Testis (tissue), 3 donors: ENCODE measurements around the gene KNG1. TPM values are rescaled to one million over a fixed set of nuclear protein-coding genes. Genes with fewer than 3 reads are reported as not detected.

ENCODE experiments used
- DNase-seq: peaks from one replicate; pipeline ENCODE4 v3.0.0-alpha.2; 2019
- H3K27ac ChIP-seq, 2 donors: fragments of 200-600 bp; sonication (generic); one replicate each; pipeline ENCODE4 v1.5.1; 2019
- H3K27me3 ChIP-seq: fragments of 200-600 bp; sonication (generic); one replicate; pipeline ENCODE4 v1.5.1; 2019
- H3K36me3 ChIP-seq: fragments of 200-600 bp; sonication (generic); one replicate; pipeline ENCODE4 v1.5.1; 2017; ENCODE audit warnings: low read depth; ENCODE audit errors: missing control alignments
- H3K4me1 ChIP-seq: fragments of 200-600 bp; sonication (generic); one replicate; pipeline ENCODE4 v1.5.1; 2019
- H3K4me3 ChIP-seq, 2 donors: fragments of 200-600 bp; sonication (generic); one replicate each; pipeline ENCODE4 v1.5.1; 2017 to 2019
- H3K9me3 ChIP-seq: fragments of 200-600 bp; sonication (generic); one replicate; pipeline ENCODE4 v1.5.1; 2017
- CTCF ChIP-seq, 3 experiments: fragments of 450-650 bp in 2 of 3; fragments of 200-600 bp in 1 of 3; sonication (generic) in 1 of 3; IDR thresholded peaks; one replicate each; pipeline ENCODE4 v1.5.1; 2016 to 2019; ENCODE audit warnings: antibody characterized with exemption in 3 of 3, mild to moderate bottlenecking in 2 of 3, moderate library complexity in 1 of 3
- POLR2A ChIP-seq: fragments of 450-650 bp; IDR thresholded peaks from one replicate; pipeline ENCODE4 v1.6.1; 2017; ENCODE audit warnings: antibody characterized with exemption, mild to moderate bottlenecking, moderate library complexity
- WGBS, 2 donors: methylation state at CpG; one replicate each; pipeline ENCODE4 v1.1.5; 2018; 5-methylcytosine and 5-hydroxymethylcytosine counted together
- intact Hi-C: fragments of 100-400 bp; cut with DNase I; formaldehyde crosslinking; loops from one replicate; pipeline ENCODE4 v1.15.1; 2023; ENCODE audit warnings: low total_unique reads
- polyA plus RNA-seq: library from polyadenylated mRNA; stranded (reverse); fragments of 350-450 nt; fragmentation: Illumina TruSeq; extraction: RNeasy Lipid Tissue Mini Kit (QIAGEN cat#74804); gene quantifications from one replicate; pipeline ENCODE4 v1.2.3, GENCODE V29; 2014; ENCODE audit warnings: low read depth, low replicate concordance; ENCODE audit not compliant: insufficient read depth
- total RNA-seq, 2 donors: library from RNA; depleted of rRNA; stranded (reverse); fragments of >200 nt; gene quantifications; one replicate each; pipeline ENCODE4 v1.2.3, GENCODE V29; 2016

KNG1 gene
- total and polyA plus RNA-seq, 3 donors from 2014 or later, result 0.31 to 0.43 (median 0.34) TPM

DNA sequence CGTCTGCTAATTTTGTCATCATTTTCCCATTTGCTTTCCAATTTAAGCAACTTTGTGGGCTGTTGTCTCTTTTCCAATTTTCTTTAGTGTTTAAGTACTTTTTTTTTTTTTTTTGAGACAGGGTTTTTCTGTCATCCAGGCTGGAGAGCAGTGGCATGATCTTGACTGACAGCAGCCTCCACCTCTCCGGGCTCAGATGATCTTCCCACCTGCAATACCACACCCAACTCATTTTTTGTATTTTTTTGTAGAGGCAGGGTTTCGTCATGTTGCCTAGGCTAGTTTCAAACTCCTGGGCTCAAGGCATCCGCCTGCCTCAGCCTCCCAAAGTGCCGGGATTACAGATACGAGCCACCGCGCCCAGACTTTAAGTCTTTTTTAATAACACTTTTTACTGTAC lies 40.1 kb downstream of the KNG1 start:
- no peak for DNase-seq
- TF ChIP-seq CTCF (IDR thresholded peaks at IDR 0.05) (no peak), POLR2A (no peak)
- Histone ChIP-seq H3K4me1 (no peaks in the 10 kb centered on the region), H3K4me3 (no peak overlapping the region), H3K36me3 (no peaks in the 10 kb centered on the region), H3K27ac (no peak overlapping the region), H3K9me3 (no peaks in the 10 kb centered on the region), H3K27me3 (no peaks in the 10 kb centered on the region)
- WGBS, 2 donors, result 87 to 89% methylated on average over 8 of the region's 8 CpGs
- intact Hi-C loops, result no loop called here

DNA sequence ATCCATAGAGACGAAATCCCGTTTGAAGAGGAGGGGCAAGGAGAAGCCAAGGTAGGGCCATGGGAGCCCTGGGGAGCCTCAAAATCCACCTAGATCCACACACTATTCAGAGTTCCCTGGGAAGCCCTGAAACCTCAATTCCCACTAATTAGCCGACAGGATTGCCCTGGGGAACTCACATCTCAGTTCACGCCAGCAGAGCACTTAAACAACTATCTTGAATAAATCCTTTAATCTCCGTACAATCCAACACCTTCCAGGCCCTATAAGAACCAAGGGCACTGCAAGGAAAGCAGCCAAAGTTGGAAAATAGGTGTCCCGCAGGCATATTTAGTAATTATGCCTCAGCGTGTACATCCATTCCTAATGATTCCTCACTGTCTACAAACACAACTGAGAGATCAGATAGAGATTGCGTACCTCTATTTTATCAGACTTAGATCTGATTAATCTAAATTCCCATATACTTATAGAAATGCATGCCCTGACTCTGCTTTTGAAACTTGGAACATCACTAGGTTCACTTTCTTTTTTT lies 40.6 kb downstream of the KNG1 start:
- intact Hi-C loops, result no loop called here
- no peaks in the 10 kb centered on the region for H3K9me3 ChIP-seq
- no peaks in the 10 kb centered on the region for H3K27me3 ChIP-seq
- no peaks in the 10 kb centered on the region for H3K36me3 ChIP-seq
- no peak for DNase-seq
- TF ChIP-seq POLR2A (no peak), CTCF (IDR thresholded peaks at IDR 0.05) (no peak)
- H3K4me3 ChIP-seq, result no peak overlapping the region
- H3K27ac ChIP-seq, result no peak overlapping the region
- 85 to 89% methylated on average over 8 of the region's 8 CpGs for WGBS, 2 donors
- no peaks in the 10 kb centered on the region for H3K4me1 ChIP-seq

DNA sequence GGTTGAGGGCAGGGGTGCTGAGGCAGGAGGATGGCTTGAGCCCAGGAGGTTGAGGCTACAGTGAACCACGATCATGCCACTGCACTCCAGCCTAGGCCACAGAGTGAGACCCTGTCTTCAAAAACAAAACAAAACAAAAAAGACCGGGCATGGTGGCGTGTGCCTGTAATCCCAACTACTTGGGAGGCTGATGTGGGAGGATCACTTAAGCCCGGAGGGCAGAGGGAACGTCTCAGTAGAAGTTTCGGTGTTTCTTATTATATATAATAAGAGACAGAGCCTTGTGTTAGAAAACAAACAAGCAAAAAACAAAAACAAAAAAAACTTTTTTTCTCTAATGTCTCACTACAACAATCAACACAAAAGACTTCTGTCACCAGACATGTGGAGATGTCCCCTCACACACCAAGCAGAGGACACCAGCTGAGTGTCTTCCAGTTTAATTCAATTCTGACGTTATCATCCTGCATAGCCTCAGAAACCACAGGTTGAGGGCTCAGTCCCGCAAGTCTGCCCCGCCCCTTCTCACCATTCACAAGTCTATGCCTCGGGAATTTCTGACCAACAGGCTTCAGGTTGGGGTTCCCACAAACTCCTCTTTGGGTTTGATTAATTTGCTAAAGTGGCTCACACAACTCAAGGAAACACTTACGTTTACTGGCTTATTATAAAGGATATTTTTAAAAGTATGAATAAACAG lies 42.2 kb downstream of the KNG1 start:
- Histone ChIP-seq H3K4me1 (no peaks in the 10 kb centered on the region), H3K9me3 (no peaks in the 10 kb centered on the region), H3K36me3 (no peaks in the 10 kb centered on the region), H3K27ac (no peak overlapping the region), H3K27me3 (no peaks in the 10 kb centered on the region), H3K4me3 (no peak overlapping the region)
- DNase-seq, result no peak
- TF ChIP-seq CTCF (IDR thresholded peaks at IDR 0.05) (no peak), POLR2A (no peak)
- WGBS, 2 donors, result 77 to 80% methylated on average over 11 of the region's 11 CpGs
- intact Hi-C loops, result no loop called here

- H3K4me1 ChIP-seq, result no peaks in the 10 kb centered on the region
- DNase-seq, result no peak
These were observed 43.1 kb downstream of the KNG1 start for GRCh38 chr3:186760141-186760833.

More at GRCh38 chr3:186760141-186760833, 43.1 kb downstream of the KNG1 start:
- Histone ChIP-seq H3K27ac (no peak overlapping the region), H3K4me3 (no peak overlapping the region), H3K9me3 (no peaks in the 10 kb centered on the region), H3K27me3 (no peaks in the 10 kb centered on the region), H3K36me3 (no peaks in the 10 kb centered on the region)
- no peak for TF ChIP-seq CTCF (IDR thresholded peaks at IDR 0.05)
- no peak for TF ChIP-seq POLR2A
- intact Hi-C loops, result no loop called here
- WGBS, 2 donors, result 94 to 95% methylated on average over 10 of the region's 10 CpGs
